IPS-NIHi11 (cell line): Measurements from ENCODE around the gene SLC2A5.
"Not testable (repeated sequence)": the region's sequence is repeated elsewhere in the genome, so short reads cannot be mapped to it uniquely, and the experiment has no call there.

ENCODE experiments used
- DNase-seq: peaks from one replicate; pipeline ENCODE4 v3.0.0; 2012; ENCODE audit warnings: mixed read lengths, low spot score

The SLC2A5 gene, protein sequence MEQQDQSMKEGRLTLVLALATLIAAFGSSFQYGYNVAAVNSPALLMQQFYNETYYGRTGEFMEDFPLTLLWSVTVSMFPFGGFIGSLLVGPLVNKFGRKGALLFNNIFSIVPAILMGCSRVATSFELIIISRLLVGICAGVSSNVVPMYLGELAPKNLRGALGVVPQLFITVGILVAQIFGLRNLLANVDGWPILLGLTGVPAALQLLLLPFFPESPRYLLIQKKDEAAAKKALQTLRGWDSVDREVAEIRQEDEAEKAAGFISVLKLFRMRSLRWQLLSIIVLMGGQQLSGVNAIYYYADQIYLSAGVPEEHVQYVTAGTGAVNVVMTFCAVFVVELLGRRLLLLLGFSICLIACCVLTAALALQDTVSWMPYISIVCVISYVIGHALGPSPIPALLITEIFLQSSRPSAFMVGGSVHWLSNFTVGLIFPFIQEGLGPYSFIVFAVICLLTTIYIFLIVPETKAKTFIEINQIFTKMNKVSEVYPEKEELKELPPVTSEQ

DNA sequence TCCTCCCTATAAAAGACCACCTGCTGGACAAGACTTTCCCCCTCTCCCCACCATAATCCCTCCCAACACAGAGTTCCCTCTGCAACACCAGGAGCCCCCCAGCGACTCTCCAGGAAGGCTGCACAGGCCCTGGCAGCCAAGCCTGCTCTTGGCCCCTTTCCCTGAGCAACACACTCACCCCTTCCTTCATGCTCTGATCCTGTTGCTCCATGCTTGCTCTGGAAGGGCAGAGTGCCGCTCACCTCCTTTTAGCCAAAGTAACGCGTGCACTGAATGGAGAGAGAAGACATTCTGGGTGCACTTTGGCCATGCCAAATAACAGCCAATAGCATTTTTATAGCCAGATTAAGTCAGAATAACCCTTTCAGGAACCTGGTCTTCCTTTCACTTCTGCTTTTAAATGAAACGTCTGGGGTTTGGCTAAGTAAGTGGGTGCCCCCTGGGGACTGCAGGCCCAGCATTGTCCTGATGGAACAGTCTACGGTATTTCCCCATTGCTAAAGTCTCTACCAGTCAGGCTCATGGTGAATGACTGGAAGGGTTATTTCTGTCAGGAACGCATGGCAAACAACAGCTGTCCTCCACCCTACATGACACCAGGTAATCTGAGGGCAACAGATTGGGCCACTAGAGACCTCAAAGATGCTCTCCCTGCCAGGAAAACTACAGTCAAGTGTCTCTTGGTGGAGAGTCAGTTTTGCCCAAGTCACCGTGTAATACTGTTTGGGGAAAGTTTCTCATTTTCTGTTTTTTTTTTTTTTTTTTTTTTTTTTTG lies at the start of gene SLC2A5:
TSS of gene SLC2A5 (minus strand) at position 310 of the 775 bp plus-strand sequence. CDS start at position 211, 99 bp downstream.
- no peak for DNase-seq

DNA sequence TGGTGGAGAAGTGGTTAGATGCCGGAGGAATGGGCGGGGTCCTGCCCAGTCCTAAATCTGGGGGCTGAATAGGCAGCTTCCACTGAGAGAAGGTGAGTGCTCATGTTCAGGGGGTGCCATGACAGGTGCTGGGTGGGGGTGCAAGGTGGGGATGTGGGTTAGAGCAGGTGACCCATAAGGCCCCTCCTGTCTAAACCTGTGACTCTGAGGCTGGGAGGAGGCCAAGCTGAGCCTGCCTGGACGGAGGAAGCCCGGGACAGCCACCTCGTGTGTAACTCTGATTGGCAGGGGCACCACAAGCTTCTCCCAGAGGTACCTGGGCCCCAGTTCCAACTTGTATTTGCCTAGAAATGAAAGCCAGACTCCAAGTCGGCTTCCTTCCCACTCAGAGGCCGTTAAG lies 48.8 kb upstream of the SLC2A5 start:
- no peak for DNase-seq

DNA sequence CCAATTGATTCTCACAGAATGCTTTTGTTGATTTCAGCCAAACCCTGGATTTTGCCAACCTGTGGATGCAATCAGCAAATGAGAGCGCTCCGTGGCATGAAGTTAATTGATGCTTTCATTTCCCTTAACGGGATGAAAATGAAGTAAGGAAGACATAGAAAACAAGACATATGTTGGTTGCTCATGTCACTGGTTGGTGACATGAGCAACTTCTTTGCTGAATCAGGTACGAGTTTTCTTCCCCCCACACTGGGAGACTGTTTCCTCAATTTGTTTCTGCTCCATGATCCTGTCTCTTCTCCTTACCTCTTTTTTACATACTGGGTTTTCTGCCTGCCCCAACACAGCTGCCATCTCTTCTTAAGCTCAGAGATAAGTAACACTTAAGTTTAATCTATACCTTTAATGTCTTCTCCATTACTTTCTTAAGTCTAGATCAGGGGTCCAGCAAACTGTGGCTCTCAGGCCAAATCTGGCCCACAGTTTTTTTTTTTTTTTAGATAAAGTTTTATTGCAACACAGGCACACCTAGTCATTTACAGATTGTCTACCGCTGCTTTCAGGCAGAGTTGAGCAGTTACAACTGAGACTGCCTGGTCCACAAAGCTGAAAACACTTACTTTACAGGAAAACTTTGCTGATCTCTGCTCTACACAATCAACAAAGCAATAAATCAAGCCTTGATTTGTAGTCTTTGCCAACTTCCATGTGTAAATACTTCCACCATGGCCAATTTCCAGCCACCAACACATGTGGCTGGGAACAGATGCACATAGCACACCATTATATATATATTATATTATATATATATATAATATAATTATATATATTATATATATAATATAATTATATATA lies 46.1 kb upstream of the SLC2A5 start:
- no peak for DNase-seq

DNA sequence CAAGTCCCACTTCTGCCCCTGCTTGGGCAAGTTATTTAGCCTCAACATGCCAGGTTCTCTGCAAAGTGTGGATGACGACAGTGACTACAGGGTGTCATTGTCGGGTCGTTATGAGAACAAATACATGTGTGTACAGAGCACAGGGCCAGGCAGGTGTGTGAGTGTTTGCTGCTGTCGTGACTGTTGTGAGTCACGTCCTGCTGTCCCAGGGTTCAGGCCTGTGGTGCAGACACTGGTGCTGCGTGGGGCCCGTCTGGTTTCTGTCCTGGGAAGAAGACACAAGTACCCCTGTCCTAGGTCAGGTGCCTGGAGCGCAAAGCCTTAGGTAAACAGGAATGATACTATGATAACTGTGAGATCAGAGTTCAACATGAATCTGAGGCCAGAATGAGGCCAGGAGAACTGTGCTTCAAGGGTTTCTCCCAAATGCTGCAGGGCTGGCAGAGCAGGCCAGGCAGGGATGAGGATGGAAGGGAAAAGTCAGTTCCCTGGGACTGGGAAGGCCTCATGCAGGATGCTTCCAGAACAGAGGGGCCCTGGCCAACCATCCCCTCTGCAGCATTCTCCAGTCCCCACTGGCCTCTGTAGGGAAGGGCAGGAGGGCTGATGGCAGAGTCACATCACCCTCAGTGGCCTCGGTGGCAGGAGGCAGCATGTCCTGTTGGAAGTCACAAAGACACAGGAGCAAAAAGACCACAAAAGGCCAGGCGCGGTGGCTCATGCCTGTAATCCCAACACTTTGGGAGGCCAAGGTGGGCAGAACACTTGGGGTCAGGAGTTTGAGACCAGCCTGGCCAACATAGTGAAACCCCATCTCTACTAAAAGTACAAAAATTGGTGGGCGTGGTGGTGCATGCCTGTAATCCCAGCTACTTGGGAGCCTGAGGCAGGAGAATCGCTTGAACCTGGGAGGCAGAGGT lies 43.8 kb upstream of the SLC2A5 start:
- no peak for DNase-seq

DNA sequence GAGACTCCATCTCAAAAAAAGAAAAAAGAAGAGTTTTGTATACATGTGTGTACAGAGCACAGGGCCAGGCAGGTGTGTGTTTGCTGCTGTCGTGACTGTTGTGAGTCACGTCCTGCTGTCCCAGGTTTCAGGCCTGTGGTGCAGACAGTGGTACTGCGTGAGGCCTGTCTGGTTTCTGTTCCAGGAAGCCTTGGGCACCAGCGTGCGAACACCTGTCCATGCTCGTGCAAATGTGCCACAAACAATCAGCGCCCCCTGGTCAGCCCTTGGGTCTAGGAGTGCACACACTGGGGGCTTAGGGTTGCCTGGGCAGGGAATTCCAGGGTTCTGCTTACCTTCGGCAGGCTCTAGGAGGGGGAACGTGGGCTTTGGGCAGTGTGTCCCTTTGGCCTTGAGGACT lies 42.5 kb upstream of the SLC2A5 start:
- no peak for DNase-seq

DNA sequence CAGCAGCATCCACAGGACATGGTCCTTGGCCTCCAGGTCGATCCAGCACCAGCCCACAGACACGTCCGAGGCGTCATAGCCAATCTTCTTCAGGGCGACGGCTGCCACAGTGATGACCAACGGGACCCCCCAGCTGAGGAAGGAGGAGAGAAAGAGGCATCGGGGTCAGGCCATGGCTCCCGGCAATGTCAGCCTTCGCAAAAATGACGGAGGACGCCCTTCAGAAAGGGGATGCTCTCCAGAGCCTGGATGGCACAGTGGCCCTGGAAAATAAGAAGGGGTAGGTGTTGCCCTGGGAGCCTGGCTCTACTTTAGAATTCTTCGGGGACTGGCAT lies 41.9 kb upstream of the SLC2A5 start:
- no peak for DNase-seq

DNA sequence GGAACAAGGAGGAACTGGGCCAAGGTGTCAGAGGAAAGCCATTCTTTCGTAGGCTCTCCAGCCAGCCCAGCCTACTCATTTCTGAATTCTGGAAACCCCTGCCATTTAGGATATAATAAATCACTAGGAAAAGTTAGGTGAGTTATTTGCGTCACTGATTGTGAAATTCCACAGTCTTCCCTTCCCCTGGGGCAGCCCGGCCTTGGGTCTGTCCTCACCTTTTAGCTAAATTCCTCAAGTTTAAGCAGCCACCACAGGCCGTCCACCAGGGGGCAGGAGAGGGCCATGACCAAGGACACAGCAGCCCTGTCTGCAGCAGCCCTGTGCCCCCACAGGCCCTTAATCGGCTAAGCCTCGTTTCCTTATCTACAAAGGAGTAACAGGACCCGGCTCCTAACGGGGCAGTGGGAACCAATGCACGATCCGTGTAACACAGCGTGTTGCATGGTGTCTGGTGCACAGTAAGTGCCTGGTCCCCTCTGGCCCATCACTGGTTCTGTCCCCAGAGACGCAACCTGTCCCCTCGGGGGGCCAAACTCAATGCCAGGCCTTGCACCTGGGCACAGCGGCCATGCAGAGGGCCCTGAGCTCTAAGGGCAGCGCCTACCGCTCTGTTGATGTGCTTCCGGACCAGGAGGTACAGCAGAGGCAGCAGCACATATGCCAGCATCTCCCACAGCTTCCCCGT lies 41.4 kb upstream of the SLC2A5 start:
- peak; percentile 91 for DNase-seq

DNA sequence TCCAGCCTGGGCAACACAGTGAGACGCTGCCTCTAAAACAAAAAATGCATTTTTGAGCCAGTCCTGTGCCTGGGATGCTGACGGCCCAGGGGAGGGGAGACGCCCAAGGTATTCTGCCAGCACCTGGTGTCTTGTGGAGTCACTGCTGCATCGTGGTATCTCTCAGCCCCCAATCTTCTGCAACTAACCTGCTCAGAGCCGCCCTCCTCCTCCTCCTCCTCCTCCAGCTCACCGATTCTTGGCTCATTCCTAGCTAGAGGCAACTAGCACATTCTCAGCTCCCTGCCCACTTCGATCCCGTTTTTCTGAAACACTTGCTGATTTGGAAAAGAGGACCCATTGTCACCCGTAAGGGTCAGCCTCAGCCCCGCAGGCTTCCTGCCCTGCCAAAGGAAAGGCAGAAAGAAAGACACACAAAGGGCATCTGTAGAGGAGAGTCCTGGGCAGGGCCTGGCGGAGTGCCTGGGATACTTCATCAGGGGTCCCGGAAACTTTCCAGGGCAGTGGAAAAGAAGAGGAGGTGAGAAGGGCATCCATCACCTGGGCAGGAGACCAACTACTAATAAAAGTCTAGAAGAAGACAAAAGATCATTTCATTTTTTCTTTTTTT lies 38.7 kb upstream of the SLC2A5 start:
- no peak for DNase-seq

DNA sequence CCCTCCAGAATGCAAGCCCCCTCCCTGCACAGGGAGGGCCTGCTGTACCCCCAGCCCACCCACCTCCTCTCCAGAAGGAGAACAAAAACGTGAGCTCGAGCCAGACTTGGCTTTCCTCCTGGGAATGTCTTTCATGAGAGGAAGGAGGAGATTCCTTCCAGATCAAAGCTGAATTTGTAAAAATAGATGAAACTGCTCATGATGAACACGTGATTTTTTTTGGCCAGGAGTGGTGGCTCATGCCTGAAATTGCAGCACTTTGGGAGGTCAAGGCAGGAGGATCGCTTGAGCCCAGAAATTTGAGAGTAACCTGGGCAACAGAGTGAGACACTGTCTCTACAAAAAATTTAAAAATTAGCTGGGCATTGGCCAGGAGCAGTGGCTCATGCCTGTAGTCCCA lies 37.7 kb upstream of the SLC2A5 start:
- no peak for DNase-seq

DNA sequence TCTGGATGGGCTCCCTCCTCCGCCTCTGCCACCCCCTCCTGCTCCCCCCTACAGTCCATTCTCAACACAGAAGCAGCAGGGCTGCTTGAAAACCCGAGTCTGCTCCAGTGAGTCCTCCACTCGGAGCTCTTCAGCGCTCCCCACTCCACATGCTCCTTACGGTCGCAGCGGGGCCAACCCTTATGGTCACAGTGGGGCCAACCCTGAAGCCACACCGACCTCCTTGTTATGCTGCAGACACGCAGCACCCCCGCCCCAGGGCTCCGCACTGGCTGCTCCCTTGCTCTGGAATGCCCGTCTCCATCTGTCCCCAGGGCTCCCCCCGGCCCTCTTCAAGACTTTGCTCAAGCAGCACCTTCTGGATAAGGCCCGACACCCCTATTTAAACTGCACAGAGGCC lies 36.9 kb upstream of the SLC2A5 start:
- no peak for DNase-seq

DNA sequence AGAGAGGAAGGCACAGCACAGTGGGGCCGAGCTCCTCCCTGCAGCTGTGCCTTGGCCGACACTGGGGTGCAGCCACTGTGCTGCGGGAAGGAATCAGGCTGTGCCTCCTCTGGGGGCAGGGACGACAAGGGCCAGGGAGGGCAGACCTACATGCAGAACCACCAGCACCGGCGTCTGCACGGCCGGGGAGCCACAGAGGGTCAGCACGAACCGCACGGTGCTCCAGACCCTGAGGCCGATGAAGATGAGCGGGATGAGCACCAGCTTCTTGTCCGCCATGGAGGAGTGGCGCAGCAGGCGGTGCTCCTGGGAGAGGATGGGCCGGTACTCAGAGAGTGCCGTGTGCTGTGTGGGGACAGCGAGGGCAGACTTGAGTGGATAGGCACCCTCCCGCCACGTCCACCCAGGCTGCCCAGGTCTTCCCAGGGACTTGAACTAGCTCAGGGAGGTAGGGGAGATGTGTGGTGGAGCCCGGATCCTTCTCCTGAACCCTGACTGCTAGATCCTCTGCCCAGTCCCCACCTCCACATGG lies 36.0 kb upstream of the SLC2A5 start:
- no peak for DNase-seq

DNA sequence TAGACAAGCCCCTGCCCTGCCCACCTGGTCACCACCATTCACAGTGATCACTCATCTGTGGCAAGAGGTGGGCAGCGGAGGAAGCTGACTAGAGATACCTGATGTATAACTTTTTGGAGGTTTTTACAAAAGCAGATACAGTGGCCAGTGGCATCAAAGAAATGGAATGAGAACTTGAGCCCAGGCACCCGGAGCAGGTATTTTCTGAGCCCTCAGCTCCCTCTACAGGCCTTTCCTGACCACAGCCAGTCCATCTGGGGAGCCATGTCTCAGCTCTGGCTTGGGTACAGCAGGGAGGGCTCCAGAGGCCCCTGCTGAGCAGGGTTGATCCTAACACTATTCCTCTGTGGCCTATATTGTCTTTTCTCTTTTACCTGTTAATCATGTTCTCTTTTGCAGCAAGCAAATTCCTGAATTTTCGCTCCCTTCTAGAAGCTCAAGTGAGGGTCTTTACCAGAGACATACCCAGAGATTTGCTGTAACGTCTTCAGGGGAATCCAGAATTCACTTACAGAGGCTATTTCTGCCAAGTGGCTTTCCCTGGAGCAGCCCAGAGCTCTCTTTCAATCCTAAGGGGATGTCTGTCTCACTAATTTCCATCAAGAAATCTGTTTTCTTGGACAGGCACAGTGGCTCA lies 32.2 kb upstream of the SLC2A5 start:
- DNase-seq: peak; percentile 85

DNA sequence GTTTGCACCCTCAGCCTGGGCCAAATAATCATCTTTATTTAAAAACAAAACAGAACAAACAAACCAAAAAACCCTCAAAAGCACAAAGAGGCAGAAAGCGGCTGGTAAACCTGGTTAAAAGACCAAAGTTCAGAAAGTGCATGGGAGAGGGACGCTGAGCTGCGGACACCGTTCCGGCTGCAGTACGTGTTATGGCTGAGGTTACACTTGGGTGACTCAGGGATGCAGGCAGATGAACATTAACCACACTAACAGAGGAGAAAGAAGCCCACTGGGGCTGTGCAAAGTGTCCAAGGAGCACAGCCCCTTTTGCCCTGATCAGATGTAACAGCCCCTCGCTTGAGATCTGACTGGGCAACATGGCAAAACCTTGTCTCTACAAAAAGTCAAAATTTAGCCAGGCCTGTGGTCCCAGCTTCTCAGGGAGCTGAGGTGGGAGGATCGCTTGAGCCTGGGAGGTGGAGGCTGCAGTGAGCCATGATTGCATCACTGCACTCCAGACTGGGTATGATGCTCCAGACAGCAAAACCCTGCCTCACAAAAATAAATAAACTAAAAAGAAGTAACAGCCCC lies 31.1 kb upstream of the SLC2A5 start:
- DNase-seq: no peak

DNA sequence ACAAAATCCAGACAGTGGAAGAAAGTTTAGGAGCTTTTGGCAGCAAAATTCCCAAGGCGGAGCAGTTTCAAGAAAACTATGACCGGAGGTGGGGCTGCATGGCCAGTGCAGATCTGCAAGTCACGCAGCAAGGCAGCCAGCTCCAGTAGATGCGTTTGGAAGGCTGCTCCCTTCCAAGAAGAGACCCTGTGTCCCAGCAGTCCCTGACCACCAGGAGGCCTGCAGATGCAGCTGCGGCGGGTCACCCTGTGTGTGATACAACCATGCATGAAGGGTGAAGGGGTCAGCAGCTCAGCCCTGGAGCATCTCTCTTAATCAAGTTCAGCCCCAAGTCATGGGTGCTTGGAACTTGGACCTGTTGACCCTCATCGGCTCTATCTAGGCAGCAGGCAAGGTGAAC lies 30.1 kb upstream of the SLC2A5 start:
- DNase-seq: no peak

DNA sequence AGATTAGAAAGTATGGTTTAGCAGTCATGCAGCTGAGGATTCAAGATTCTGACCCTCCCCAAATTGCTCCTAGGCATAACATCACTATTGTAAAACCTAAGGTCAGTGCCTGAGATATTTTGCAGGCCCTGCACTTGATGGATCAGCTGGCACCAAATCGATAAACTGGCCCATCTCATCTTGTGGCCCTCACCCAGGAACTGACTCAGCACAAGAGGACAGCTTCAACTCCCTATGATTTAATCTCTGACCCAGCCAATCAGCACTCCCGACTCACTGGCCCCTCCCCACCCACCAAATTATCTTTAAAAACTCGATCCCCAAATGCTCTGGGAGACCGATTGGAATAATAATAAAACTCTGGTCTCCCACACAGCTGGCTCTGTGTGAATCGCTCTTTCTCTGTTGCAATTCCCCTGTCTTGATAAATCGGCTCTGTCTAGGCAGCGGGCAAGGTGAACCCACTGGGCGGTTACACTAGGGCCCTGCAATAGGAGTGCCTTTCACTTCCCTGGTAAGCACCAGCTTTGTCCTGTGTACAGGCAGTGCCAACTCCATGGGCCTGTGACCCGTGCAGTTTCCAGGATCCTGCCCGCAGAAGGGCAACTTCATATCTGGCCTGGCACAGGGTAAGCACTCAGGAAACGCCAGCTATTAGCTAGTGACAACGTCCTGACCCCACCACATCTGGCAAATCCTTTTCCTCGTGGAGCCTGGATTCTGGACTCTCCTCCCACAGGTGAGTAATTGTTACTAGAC lies 28.7 kb upstream of the SLC2A5 start:
- no peak for DNase-seq

DNA sequence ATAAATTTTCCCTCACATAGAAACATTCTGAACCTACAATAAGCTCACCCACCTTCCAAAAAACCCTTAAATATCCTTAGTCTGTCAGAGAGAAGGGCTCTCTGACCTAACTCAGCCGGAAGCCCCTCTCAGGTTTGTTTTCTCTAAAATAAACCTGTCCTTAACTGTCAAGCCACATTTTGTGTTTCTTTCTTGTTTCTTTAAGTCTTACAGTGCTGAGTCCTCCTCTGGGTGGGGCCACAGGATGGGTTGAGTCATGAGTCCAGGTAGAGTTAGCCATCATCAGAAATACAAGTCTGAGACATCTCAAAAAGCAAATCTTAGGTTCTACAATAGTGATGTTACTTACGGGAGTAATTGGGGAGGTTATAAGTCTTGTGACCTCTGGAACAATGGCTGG lies 26.4 kb upstream of the SLC2A5 start:
- no peak for DNase-seq

DNA sequence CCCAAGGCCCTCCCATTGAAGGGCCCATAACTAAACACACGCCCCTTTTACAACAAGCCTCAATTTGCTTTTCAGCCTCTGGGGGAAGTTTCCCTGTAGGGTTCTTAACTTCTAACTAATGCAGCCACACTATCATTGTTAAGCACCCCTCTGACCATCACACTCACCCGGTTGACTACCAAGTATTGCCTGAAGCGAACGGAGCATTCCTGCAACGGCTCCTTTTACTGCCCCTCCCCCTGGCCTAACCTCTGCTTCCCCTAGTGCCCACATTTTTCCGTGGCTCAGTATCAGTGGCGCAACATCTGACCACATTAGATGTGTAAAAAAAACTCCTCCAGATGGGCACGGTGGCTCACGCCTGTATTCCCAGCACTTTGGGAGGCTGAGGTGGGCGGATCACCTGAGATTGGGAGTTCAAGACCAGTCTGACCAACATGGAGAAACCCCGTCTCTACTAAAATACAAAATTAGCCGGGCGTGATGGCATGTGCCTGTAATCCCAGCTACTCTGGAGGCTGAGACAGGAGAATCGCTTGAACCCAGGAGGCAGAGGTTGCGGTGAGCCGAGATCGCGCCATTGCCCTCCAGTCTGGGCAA lies 24.7 kb upstream of the SLC2A5 start:
- DNase-seq: not testable (repeated sequence)

DNA sequence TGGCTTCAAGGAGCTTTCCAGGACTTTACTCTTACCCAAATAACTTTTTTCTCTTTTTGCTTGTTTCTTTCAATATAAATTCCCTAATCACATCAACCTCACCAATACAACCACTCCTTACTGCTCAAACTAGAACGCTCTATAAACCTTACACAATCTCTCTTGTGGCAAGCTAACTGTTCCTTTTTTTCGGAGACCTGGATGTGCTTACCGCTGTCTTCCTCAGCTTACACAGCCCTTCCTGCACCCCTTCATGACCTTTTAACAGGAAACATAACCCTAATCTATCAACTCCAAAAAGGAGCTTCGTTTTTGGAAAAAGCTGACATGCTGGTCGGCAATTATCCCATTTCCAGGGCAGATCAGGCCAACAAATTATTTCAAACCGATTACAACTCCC lies 24.1 kb upstream of the SLC2A5 start:
- DNase-seq: no peak
